Measurements from ENCODE around the gene CD55.
A peak's percentile ranks its signal among the peaks of the same experiment; 100 is the strongest.

DNA sequence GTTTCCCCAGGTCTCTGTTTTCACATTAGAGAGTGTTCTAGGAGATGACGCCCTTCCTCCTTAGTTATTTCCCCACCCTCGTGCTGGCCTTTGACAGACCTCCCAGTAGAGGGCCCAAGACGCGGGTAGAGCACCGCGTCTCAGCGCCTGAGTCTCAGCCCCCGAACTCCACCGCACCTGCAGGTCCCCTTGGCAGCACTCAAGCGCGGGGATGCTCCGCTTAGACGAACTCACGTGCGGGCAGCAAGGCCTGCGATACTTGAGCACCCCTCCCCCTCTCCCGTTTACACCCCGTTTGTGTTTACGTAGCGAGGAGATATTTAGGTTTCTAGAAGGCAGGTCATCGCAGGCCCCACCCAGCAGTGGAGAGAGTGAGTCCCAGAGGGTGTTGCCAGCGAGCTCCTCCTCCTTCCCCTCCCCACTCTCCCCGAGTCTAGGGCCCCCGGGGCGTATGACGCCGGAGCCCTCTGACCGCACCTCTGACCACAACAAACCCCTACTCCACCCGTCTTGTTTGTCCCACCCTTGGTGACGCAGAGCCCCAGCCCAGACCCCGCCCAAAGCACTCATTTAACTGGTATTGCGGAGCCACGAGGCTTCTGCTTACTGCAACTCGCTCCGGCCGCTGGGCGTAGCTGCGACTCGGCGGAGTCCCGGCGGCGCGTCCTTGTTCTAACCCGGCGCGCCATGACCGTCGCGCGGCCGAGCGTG lies at the start of gene CD55:
- TF ChIP-seq, protein P1, sequence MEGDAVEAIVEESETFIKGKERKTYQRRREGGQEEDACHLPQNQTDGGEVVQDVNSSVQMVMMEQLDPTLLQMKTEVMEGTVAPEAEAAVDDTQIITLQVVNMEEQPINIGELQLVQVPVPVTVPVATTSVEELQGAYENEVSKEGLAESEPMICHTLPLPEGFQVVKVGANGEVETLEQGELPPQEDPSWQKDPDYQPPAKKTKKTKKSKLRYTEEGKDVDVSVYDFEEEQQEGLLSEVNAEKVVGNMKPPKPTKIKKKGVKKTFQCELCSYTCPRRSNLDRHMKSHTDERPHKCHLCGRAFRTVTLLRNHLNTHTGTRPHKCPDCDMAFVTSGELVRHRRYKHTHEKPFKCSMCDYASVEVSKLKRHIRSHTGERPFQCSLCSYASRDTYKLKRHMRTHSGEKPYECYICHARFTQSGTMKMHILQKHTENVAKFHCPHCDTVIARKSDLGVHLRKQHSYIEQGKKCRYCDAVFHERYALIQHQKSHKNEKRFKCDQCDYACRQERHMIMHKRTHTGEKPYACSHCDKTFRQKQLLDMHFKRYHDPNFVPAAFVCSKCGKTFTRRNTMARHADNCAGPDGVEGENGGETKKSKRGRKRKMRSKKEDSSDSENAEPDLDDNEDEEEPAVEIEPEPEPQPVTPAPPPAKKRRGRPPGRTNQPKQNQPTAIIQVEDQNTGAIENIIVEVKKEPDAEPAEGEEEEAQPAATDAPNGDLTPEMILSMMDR (conservative IDR thresholded peaks at IDR 0.05; ENCODE audit: low read length) = peak; percentile 50
- no peak for TF ChIP-seq EZH2phosphoT487 (IDR thresholded peaks at IDR 0.05; ENCODE audit: borderline replicate concordance)

Data from Loucy (cell line).